Smooth muscle cell of trachea (primary cell): ENCODE results near the gene SEC11A. TPM values are rescaled to one million over a fixed set of nuclear protein-coding genes. Genes with fewer than 3 reads are reported as not detected.

Source experiments
- total RNA-seq: library from RNA; depleted of rRNA; stranded (reverse); fragments of >200 nt; gene quantifications from 2 replicates; pipeline ENCODE4 v1.2.1, GENCODE V29; 2014

The SEC11A gene
- total RNA-seq = 142 and 272 TPM in 2 replicates

GRCh38 chr15:84716036-84716732 lies at the start of gene SEC11A:
SEC11A (minus strand) TSS chr15:84716139; CDS start chr15:84716075, 64 bp downstream.

DNA sequence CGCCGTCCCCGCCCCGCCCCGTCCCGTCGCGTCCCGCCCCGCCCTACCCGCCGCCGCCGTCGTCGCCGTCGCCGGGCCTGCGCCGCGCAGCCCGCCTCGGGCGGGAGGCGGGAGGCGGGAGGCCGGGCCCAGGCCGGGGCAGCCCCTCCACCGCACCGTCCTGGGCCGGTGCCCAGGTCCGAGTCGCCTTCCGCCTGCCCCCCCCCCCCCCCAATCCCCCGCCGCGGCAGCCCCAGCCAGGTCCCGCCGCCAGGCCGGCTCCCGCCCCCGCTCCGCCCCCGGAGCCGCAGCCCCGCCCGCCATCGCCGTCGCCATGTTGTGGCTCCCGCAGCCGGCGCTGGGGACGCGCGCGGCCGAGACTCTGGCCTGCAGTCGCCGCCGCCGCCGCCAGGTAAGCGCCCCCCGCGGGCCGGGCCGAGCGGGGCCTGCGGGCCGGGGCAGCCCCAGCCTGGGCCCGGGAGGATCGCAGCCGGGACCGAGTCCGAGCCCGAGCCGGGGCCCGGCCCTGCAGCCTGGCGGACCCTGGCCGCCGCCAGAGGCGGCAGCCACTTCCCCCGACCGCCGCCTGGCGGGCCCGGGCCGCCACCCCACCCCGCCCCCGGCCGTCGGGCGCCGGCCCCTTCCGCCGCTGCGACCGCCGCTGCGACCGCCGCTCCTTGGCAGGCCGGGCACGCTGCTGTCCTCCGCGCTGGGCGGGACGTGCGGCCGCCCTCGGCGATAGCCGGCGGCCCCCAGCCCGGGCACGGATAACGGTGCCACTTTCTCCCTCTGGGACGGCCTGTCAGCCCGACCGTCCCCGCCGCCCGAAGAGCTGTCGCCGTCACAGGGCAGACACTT lies 32.6 kb upstream of the SEC11A start, which contains the start of gene ZNF592:
ZNF592 (plus strand) TSS at position 319 of the 837 bp plus-strand sequence. CDS start 34,084 bp downstream, outside the sequence.

GRCh38 chr15:84658080-84658787 lies 57.7 kb downstream of the SEC11A start, which contains the start of gene NMB:
NMB (minus strand) TSS chr15:84658199; CDS start chr15:84658152, 47 bp downstream.

DNA sequence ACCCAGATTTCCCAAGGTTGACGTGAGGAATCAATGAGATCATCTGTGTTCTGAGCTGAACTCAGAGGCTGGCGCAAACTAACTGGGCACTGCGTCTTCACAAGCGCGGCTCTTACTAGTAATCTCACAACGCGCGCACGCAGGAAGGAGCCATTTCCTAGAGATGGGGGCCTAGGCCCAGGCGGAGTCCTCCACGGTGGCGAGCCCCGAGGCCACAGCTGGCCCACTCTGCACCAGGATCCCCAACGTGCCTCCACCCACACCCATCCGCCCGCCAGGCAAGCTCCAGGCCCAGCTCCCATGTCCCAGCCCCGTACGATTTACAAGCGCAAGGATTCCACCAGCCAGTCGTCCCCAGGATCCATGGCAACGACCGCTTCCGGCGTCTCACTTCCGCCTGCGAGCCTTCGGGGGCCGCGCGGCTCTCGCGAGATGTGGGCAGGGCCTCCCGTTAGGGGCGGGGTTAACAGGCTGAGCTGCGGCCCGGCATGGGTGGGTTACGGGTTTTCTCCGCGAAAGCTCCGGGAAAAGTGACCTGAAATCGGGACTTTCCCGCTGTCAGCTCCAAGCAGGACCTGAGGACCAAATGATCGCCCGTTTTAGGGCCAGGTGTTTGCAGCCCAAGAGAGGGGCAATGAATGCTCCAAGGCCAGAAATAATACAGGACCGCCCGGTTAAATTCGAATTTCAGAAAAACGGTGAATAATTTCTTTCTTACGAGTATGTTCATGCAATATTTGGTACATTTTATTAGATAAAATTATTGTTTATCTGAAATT lies 61.8 kb downstream of the SEC11A start, which contains the start of gene WDR73:
WDR73 (minus strand) TSS at position 374 of the 779 bp plus-strand sequence; CDS start at position 365, 9 bp downstream.

Other genes starting within 250 kb of the SEC11A start
- gene ZSCAN2, start 115.1 kb downstream of the SEC11A start, total RNA-seq = 8.1 and 9.7 TPM in 2 replicates
- gene WDR73, start 61.9 kb downstream of the SEC11A start, total RNA-seq = 27.3 and 34.9 TPM in 2 replicates
- gene NMB, start 57.9 kb downstream of the SEC11A start, total RNA-seq = 3.6 and 6.8 TPM in 2 replicates
- 4.7 and 6.5 TPM in 2 replicates for gene ZNF592, start 32.5 kb upstream of the SEC11A start, total RNA-seq
- 0.33 and 0.87 TPM in 2 replicates for gene ALPK3, start 101.2 kb upstream of the SEC11A start, total RNA-seq
- gene SLC28A1, start 168.5 kb upstream of the SEC11A start, total RNA-seq = not detected in 2 replicates